GM18502 (cell line): ENCODE data around the gene PGAM2.

Experiments used
- ATAC-seq: cut with Tn5 transposase; IDR thresholded peaks from one replicate; pipeline ENCODE4 v1.9.1; 2021; ENCODE audit warnings: mild to moderate bottlenecking; ENCODE audit not compliant: unreplicated experiment, poor library complexity

Gene PGAM2

GRCh38 chr7:44103923-44104859 lies 38.8 kb upstream of the PGAM2 start, which contains the start of gene AEBP1:
Gene AEBP1, plus strand, starts transcription at chr7:44104345. Its CDS starts 321 bp downstream, at chr7:44104666.
- ATAC-seq = no peak

- ATAC-seq = no peak
Observed at GRCh38 chr7:44103566-44103922, 38.2 kb upstream of the PGAM2 start.

- ATAC-seq = no peak
Observed at GRCh38 chr7:44102846-44103565, 37.6 kb upstream of the PGAM2 start.

GRCh38 chr7:44101966-44102845 lies 36.8 kb upstream of the PGAM2 start:
- no peak for ATAC-seq

- no peak for ATAC-seq
Observed at GRCh38 chr7:44101303-44101965, 36.1 kb upstream of the PGAM2 start.

GRCh38 chr7:44100458-44101302 lies 35.3 kb upstream of the PGAM2 start:
- ATAC-seq = no peak

DNA sequence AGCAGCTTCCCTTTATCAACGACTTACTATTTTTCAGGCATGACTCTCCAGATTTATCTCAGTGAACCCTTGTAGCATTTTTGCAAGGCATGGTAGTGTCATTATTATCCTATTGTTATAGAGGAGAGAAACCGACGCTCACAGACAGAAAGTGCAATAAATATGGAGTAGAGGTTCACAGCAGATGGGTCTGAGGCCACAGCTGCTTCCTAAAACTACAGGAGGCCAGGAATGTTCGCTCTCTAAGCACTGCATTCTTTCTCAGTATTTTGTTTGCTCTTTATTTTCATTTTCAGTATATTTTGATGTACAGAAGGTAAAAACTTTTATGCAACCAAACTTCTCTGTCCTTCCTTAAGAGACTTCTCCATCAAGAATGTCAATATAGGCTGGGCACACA lies 34.3 kb upstream of the PGAM2 start:
- ATAC-seq = no peak

DNA sequence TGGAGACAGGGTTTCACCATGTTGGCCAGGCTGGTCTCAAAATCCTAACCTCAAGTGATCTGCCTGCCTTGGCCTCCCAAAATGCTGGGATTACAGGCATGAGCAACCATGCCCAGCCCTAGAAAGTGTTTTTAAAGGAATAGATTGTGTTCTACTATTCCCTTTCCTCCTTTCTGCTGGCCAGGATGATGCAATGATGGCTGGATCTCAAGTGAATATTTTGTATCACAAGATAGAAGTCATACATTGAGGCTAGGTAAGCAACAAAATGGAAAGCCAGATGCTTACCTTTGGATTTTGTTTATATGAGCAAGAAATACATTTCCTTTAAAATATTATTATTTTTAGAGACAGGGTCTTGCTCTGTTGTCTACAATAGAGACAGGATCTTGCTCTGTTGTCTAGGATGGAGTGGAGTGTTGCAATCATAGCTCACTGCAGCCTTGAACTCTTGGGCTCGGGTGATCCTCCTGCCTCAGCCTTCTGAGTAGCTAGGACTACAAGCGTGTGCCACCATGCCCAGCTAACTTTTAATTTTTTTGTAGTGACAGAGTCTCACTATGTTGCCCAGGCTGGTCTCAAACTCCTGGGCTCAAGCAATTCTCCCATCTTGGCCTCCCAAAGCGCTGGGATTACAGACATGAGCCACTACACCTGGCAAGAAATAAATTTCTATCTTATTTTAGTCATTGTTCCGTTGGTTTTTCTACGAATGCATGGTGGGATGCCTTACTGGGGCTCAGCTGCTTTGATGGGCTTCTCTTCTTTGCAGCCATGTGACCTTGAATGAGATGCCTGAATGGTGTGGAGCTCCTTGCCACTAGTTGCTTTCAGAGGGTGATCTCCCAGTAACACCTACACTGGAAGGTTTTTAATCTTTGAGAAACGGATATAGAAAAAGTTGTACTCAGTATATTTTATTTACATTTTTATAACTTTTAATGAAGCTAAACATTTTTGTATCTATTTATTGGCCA lies 33.0 kb upstream of the PGAM2 start:
- no peak for ATAC-seq

DNA sequence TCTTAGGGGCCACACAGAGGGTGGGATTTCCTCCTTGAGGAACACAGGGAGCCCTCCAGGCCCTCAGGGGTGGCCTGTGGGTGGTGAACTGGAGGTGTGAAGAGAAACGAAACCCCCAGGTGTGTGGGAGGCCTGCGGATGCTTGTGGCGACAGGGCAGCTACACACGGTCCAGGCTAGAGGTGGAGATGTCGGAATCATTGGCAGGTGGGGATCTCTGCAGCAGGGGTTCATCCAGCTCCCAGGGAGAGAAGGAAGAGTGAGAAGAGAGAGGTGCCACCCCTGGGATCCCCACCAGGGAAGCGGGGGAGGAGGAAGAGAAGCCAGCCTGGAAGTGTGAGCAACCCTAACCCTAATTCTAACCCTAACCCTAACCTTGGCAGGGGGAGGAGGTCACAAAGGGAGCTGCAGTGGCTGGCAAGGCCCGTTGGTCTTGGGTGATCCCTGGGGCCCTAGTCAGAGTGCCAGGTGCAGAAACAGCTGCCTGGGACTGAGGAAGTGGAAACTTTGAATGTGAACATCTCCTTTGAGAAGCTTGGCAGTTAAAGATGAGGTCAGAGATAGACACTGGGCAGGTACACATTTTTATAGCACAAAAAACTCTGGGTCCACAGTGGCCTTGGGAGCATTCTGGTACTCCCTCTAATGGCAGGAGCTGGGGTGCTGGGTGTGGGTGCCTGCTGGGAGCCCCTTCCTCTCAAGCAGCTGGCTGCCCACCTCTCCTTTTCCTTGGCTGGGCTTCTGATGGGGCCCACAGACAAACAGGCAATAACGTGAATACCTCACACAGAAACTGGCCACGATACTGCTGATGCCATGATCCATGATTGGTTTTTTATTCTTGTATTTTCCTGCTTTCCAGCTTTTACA lies 31.9 kb upstream of the PGAM2 start:
- peak; percentile 75 for ATAC-seq

GRCh38 chr7:44096326-44096881 lies 31.0 kb upstream of the PGAM2 start:
- no peak for ATAC-seq

DNA sequence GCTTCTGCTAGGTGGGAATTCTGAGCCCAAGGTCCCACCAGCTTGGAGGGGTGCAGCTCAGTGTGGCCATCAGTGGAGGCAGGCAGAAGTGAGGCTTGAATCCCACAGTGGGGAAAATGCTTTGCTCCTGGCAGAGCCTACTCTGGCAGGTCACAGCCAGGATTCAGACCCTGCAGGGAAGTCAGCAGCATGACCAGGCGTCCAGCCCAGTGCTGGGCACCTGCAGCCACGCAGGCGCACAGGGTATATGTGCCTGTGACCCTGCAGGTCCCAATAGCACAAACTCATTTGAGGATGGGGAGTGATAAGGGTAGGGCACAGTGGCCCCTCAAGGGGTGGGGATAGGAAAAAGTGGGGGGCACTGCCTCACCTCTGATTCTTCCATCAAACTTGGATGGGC lies 30.4 kb upstream of the PGAM2 start:
- ATAC-seq = no peak

- ATAC-seq = no peak
Observed at GRCh38 chr7:44094883-44095592, 29.7 kb upstream of the PGAM2 start.

- no peak for ATAC-seq
Observed at GRCh38 chr7:44094365-44094764, 29.0 kb upstream of the PGAM2 start.

GRCh38 chr7:44093102-44093641 lies 27.8 kb upstream of the PGAM2 start:
- ATAC-seq = no peak

DNA sequence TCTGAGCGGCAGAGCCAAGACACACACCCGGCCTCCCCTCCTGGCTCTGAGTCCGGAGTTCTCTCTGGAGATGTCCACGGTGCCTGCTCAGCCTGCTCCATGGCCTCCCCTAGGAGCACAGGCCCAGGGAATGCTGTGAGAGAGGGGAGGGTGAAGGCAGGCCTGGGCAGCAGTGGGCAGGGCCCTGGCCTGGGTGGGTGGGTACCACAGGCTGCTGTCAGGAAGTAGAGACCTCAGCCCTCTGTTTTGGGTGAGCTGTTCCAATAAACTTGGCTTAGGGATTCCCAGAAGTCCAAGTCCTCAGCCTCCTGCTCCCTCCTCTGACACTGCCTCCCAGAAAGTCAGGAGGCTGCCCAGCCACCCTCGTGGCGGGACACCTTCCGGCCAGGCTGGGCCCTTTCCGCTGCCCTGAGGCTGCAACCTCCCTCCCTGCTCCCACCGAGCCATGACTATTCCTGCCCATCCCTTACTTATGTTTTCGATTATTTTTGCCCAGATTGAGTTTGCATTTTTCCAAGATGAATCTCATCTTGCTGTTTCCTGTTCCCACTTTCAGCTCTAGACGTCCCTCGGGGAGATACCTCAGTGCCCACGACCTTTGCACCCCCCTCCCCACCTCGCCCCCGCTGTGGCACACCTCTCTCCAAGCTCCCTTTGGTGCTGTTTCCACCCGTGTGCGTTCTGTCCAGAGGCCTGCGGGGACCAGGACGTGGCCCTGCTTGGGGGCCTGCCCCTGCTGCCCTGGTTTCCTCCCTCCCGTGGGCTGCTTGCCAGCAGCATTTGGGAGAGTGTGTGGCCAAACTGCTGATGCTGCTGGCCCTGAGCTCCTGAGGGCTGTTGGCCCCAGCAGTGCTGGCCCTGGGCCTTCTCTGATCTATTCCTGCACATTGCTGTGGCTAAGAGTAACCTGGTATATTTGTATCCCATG lies 22.8 kb upstream of the PGAM2 start:
- ATAC-seq = no peak
